K562 (cell line): ENCODE results near the gene EPHA2. TPM values are rescaled to one million over a fixed set of nuclear protein-coding genes. Genes with fewer than 3 reads are reported as not detected.

Experiments
- AFF1 ChIP-seq, 2 experiments: fragments of 450-650 bp; IDR thresholded peaks; 2 replicates each; pipeline ENCODE4 v1.6.1; 2018; ENCODE audit warnings: mild to moderate bottlenecking in 2 of 2, low read depth in 1 of 2; ENCODE audit not compliant: partially characterized antibody in 2 of 2
- CLOCK ChIP-seq: fragments of 250-450 bp; sonication (Bioruptor Pico); IDR thresholded peaks from 2 replicates; pipeline ENCODE4 v1.4.0; 2020; ENCODE audit warnings: mild to moderate bottlenecking, moderate library complexity, borderline replicate concordance
- ELK1 ChIP-seq: sonication (generic); formaldehyde crosslinking; IDR thresholded peaks from 2 replicates; pipeline ENCODE4 v1.8.1; 2022; ENCODE audit warnings: missing genetic modification reagents
- ILK ChIP-seq: fragments of 450-650 bp; IDR thresholded peaks from 2 replicates; pipeline ENCODE4 v1.6.1; 2016; ENCODE audit warnings: missing genetic modification characterization, low read depth, mild to moderate bottlenecking, missing compliant biosample characterization, moderate library complexity, borderline replicate concordance
- JUND ChIP-seq, 2 experiments: IDR thresholded peaks; 2 replicates in 1 of 2; 3 replicates in 1 of 2; pipeline ENCODE4 v1.6.1; 2011; ENCODE audit warnings: borderline replicate concordance in 2 of 2, low read depth in 2 of 2, low read length in 2 of 2, improper control_type of control experiment in 1 of 2, missing biosample characterization in 1 of 2, missing genetic modification characterization in 1 of 2, missing genetic modification reagents in 1 of 2
- NCOA1 ChIP-seq: fragments of 450-650 bp; IDR thresholded peaks from 2 replicates; pipeline ENCODE4 v1.6.1; 2016; ENCODE audit warnings: low read depth
- NCOA2 ChIP-seq, 2 experiments: fragments of 450-650 bp; IDR thresholded peaks; 2 replicates each; pipeline ENCODE4 v1.6.1; 2018; ENCODE audit warnings: mild to moderate bottlenecking in 2 of 2, moderate library complexity in 1 of 2; ENCODE audit not compliant: partially characterized antibody in 2 of 2
- NR2F6 ChIP-seq: fragments of 450-650 bp; formaldehyde crosslinking; IDR thresholded peaks from 2 replicates; pipeline ENCODE4 v1.4.0; 2020; ENCODE audit warnings: mild to moderate bottlenecking
- SMARCA4 ChIP-seq: fragments of 450-650 bp; IDR thresholded peaks from 2 replicates; pipeline ENCODE4 v1.6.1; 2016
- SP2 ChIP-seq: IDR thresholded peaks from 2 replicates; pipeline ENCODE4 v1.6.1; 2011; ENCODE audit warnings: mild to moderate bottlenecking, low read depth, low read length, moderate library complexity; ENCODE audit not compliant: poor library complexity, severe bottlenecking; ENCODE audit errors: extremely low read depth
- TAF1 ChIP-seq: IDR thresholded peaks from 2 replicates; pipeline ENCODE4 v1.6.1; 2011; ENCODE audit warnings: mild to moderate bottlenecking, low read length, moderate library complexity; ENCODE audit not compliant: insufficient read depth, control insufficient read depth, severe bottlenecking; ENCODE audit errors: extremely low read depth
- TCF15 ChIP-seq: fragments of 250-450 bp; sonication (Bioruptor Pico); IDR thresholded peaks from 2 replicates; pipeline ENCODE4 v1.8.0; 2022; ENCODE audit warnings: moderate library complexity, mild to moderate bottlenecking, inconsistent platforms
- UBTF ChIP-seq, 2 experiments: IDR thresholded peaks; 2 replicates each; pipeline ENCODE4 v1.6.1; 2012; ENCODE audit warnings: improper control_type of control experiment in 2 of 2, low read depth in 2 of 2, low read length in 2 of 2, borderline replicate concordance in 1 of 2
- ZBTB17 ChIP-seq: fragments of 450-650 bp; formaldehyde crosslinking; IDR thresholded peaks from 2 replicates; pipeline ENCODE4 v1.4.0; 2020; ENCODE audit warnings: mild to moderate bottlenecking
- polyA plus RNA-seq, 8 experiments: library from polyadenylated mRNA; depleted of rRNA in 4 of 8; stranded (reverse) in 5 of 8; unstranded in 3 of 8; fragments of >200 nt; fragmentation: Nextera tagmentation in 2 of 8; fragmentation: Illumina TruSeq in 1 of 8; extraction: Ambion mirVana in 2 of 8; extraction: Trizol in 1 of 8; gene quantifications; 2 replicates each; pipeline versions ENCODE4 v1.2.1 to v1.2.3, GENCODE V29; 2011 to 2014; ENCODE audit warnings: inconsistent platforms in 1 of 8, missing spikeins in 1 of 8
- total RNA-seq, 7 experiments: library from RNA; depleted of rRNA in 6 of 7; stranded (reverse); fragments of >200 nt in 6 of 7; fragmentation: Illumina TruSeq in 2 of 7; extraction: Trizol in 2 of 7; gene quantifications; 2 replicates each; pipeline versions ENCODE4 v1.2.1 to v1.2.3, GENCODE V29; 2011 to 2021; ENCODE audit warnings: low replicate concordance in 1 of 7

EPHA2 gene
- total and polyA plus RNA-seq, 9 of the 15 experiments (the other 6 are each of a cell fraction or from before 2014, with no cell fraction given), result 0.04 to 0.40 (median 0.07) TPM; not detected in 4

GRCh38 chr1:16076031-16076864 lies 79.6 kb downstream of the EPHA2 start (continued):
- TF ChIP-seq CLOCK (CRISPR knock-in tag) (no peak), ZBTB17 (CRISPR knock-in tag) (no peak), AFF1 (IDR thresholded peaks at IDR 0.05; ENCODE audit: low read depth in 1 of 2, partially characterized antibody in 2 of 2) (no peak), SP2 (no peak), JUND (IDR thresholded peaks at IDR 0.05; ENCODE audit: borderline replicate concordance, low read depth, low read length) (peak; percentile 92), JUND (tag; IDR thresholded peaks at IDR 0.05; ENCODE audit: borderline replicate concordance, low read depth, low read length) (peak; percentile 77; the same call in 2 of the 3 replicates), TAF1 (peak; percentile 14), SMARCA4 (peak; percentile 49; the same call in 1 of the 2 replicates), TCF15 (CRISPR knock-in tag) (no peak), NCOA2 (IDR thresholded peaks at IDR 0.05; ENCODE audit: partially characterized antibody in 2 of 2) (no peak), ELK1 (CRISPR knock-in tag) (no peak), ILK (tag) (no peak), NCOA1 (peak; percentile 86), NR2F6 (CRISPR knock-in tag) (no peak), UBTF (IDR thresholded peaks at IDR 0.05; ENCODE audit: borderline replicate concordance in 1 of 2, low read depth in 2 of 2, low read length in 2 of 2) (no peak)
